Measurements from ENCODE around the gene PLA2G4D.

PLA2G4D gene

DNA sequence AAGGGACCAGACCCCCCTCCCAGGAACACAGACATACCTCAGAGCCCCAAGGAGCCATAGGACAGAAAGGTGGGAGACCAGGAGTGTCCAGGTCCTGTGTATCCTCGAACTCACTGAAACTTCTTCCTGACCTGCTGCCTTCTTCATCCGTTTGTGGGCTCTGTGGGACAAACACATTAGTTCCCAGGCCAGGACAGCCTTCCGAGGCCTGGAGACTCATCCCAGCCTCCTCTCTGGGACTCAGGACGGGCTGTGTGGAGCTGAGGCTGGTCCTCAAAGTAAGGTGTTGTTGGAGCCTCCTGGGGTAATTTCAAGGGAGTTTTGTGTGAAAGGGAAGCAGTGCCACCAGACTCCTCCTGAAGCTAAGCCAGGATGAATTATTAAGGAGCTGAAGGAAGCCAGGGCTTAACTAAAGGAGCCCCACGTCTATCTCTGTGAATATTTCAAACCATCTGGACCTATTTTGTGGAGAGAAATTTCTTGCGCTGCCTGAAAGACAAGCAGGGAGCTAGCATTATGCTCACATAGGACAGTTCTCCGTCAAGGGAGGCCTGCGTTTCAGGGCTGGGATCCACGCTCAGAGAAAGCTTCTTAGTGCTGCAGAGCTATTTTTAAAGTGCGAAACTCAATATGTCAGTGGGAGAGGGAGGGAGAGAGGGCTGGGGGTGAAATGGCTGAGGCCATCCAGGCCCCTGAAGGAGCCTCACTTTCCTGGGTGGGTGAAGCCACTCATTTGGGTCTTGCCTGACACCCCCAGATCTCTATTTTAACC is 43.7 kb downstream of the PLA2G4D start:
- no peak for DNase-seq (ENCODE audit: low read depth)

- DNase-seq (ENCODE audit: low read depth): no peak
Measured at GRCh38 chr15:42048821-42049200, 45.6 kb downstream of the PLA2G4D start.

GRCh38 chr15:42048080-42048820 is 46.1 kb downstream of the PLA2G4D start:
- no peak for DNase-seq (ENCODE audit: low read depth)

- DNase-seq (ENCODE audit: low read depth): no peak
Measured at GRCh38 chr15:42046597-42046996, 47.8 kb downstream of the PLA2G4D start.

- DNase-seq (ENCODE audit: low read depth): no peak
Measured at GRCh38 chr15:42045211-42045615, 49.1 kb downstream of the PLA2G4D start.

DNA sequence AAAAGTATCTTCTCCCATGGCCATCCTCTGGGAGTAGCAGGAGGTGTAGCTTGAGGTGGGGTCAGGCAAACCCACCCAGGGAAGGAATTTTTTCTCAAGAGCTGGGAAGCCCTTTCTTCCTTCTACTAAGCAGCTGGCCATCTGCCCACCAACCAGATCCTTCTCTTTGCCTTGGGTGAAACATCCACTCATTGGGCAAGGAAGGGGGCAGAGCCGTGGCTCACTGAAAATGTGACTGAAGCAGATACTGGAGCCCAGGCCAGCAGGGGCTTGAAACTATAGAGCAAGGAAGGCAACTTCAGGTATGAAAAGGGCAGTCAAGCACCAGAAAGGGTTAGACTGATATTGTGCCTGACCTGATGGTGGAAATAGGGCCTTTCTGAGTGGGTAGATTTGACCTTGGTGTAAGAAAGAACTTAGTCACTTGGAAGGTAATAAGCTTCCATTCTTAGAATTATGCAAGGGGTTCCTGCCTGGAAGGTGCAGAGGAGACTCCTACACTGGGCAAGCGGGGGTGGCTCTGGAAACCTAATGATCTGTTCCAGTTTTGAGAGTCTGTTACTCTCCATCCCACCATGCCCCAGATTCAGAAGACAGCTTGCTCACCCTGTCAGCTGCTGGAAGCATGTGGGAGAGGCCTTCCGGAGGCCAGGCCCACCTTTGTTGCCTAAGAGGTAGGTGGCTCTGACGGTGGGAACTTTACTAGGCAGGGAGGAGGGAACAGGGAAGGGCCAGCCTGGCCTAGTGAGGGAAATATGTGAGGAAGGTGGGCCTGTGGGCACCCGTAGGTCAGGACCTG is 51.6 kb downstream of the PLA2G4D start:
- DNase-seq (ENCODE audit: low read depth): no peak

DNA sequence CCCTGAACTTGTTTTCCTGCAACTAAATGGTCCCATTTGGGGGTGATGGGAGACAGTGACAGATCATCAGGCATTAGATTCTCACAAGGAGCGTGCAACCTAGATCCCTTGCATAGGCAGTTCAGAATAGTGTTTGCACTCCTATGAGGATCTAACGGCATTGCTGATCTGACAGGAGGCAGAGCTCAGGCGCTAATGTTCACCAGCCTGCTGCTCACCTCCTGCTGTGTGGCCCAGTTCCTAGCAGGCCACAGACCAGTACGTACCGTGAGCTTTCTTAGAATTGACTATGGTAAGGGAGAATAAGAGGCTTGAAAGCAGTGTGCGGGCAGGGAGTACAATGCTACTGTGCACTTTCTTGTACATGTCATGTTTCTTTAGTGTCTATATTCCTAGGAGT is 56.0 kb downstream of the PLA2G4D start:
- no peak for DNase-seq (ENCODE audit: low read depth)

DNA sequence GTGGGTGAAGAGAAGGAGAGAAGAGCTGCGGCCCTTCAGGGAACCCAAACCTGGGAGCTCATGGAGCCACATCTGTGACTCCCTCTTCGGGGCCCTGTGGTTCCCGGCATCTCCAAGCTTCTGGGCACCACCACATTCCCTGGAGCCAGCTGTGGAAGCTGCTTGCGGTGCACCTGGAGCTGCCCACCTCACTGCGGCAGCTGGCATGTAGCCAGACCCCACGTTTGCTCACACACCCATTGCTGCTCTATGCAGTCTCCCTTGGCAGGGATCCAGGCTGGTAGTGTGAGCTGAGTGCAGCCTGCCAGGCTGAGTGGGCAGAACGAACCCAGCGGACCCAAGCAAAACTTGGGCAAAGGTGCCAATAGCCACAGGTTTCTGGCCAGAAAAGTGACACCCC is 56.7 kb downstream of the PLA2G4D start:
- DNase-seq (ENCODE audit: low read depth): no peak

GRCh38 chr15:42036966-42037365 is 57.4 kb downstream of the PLA2G4D start:
- DNase-seq (ENCODE audit: low read depth): no peak

DNA sequence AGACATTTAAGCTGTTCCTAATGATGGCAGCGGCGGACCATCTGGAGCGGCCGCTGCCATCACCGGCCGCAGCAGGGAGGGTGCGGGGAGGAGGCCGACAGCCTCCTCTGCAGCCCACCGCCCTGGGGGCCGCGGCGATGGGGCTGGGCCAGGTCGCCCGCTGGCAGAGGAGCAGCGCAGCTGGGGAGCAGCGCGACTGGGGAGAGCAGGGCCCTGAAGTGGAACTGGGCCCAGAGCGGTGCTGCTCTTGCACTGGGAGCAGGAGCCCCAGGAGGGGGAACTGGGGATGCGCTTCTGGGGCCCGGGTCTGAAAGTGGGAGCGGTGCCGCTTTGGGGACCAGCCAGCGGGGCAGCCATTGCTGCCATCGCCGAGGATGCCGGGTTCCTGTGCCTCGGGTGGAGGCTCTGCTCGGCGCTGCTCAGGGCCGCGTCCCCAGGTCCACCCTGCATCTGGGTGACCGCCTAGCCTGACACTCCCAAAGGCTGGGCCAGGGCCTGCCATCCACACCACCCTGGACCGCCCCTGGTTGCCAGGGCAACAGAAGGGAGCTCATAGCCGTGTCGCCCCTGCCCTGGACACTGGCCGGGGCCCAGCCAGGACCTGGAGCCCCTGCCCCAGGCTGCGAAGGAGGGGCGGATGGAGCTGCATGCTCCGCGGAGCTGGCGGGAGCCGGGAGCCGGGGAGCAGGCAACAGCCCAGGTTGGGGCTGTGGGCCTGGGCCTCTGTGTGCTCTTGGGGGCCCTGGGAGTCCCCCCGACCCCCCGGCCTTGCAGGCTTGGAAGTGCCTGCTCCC is 58.1 kb downstream of the PLA2G4D start:
- no peak for DNase-seq (ENCODE audit: low read depth)

DNA sequence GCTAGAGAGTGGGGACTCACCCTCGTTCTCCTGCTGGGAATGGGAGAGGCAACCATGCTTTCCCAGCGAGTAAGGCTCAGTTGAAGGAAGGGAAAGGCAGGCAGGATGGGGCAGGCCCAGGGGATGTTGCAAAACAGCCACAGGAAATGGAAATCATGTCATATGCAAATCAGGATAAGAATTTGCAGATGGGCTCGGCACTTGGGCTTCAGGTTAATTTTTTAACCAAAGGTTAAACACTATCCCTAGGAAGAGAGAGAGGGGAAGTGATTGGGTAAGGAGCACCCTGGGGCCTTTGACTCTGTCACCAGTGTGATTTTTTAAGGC is 59.0 kb downstream of the PLA2G4D start:
- DNase-seq (ENCODE audit: low read depth): no peak

DNA sequence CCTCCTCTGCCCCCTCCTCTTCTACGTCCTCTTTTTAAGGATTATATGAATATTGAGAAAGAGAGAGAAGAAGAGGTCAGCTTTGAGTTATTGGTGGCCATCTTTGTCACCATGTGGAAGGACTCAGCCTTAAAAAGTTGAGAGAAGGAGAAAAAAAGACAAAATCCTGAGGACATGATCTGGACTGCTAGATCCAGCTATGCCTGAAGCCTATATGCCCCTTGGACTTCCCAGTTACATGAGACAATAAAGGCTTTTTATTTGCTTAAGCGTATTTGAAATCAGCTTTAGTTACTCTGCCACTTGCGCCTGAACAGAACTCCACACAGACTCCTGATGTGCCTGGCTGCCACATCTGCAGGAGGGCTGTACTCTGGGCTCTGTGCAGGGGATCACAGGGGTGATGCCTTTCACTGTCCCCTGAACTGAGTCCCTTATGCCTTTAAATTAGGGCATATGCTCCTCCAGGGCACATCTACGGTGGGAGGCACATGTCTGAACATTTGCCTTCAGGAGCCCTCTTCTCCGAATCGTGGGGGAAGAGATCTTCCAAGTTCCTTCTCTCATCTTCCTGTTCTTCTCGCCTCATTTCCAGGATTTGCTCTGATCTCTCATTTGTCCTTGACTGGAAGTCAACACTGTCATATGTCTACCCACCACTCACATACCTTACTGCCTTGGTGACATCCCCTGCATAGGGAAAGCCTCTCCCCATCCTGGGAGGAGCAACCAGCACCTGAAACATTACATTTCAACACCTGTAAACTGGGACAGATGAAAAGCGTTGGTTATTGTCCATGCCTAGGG is 59.5 kb downstream of the PLA2G4D start:
- no peak for DNase-seq (ENCODE audit: low read depth)

- no peak for DNase-seq (ENCODE audit: low read depth)
Measured at GRCh38 chr15:42033214-42033873, 61.0 kb downstream of the PLA2G4D start.

DNA sequence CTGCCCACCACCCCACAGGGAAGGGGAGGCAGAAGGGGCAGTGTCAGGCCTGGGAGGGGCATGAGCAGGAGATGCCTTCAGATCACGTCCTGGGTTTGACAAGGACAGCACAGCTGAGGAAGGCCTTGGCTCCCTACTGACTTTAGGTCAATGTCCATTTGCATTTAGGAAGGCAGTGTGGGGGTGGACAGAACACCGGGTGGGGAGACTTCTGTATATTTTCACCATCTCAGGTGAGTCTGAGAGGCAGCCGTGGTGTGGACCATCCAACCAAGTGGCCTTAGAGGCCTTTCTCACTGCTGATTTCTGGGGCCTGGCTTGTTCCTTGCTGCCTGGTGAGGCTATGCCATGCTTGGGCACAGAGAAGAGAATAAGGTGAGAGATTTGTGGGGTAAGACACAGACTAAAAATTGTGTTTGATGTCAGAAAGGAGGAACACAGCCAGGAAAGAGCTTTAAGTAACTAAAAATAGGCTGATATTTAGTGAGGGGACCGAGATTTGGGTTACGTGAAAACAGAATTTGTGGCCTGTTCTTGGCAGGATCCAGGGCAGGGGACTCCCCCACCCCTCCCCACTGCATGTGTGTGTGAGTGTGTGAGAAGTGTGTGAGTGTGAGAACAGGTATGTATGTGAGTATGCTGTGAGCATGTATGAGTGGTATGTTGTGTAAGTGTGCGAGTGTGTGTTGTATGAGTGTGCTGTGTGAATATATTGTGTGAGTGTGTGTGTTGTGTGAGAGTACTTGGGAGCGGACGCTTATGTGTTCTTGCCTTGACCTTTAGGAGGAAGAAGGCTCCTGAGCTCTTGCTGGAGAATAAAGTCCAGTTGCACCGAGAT is 61.8 kb downstream of the PLA2G4D start:
- DNase-seq (ENCODE audit: low read depth): no peak

- DNase-seq (ENCODE audit: low read depth): no peak
Measured at GRCh38 chr15:42031198-42031915, 63.0 kb downstream of the PLA2G4D start.

DNA sequence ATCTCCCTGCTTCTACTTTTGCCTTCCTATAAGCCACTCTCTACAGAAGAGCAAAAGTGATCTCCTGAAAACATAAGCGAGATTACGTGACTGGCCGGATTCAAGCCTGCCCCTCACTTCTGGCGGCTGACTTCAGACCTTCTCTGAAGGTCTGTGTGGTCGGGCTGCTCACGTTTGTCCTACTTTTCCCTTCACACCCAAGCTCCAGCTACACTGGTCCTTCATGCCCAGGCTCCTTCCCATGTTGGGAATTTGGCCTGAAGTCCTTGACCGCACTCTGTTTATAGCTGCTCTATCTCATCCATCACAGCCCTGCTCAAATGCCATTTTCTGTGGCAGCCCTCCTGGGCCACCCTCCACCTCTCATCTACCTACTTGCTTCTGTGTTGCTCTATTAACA is 66.8 kb downstream of the PLA2G4D start:
- DNase-seq (ENCODE audit: low read depth): no peak

GRCh38 chr15:42024303-42024702 is 70.1 kb downstream of the PLA2G4D start:
- DNase-seq (ENCODE audit: low read depth): no peak

DNA sequence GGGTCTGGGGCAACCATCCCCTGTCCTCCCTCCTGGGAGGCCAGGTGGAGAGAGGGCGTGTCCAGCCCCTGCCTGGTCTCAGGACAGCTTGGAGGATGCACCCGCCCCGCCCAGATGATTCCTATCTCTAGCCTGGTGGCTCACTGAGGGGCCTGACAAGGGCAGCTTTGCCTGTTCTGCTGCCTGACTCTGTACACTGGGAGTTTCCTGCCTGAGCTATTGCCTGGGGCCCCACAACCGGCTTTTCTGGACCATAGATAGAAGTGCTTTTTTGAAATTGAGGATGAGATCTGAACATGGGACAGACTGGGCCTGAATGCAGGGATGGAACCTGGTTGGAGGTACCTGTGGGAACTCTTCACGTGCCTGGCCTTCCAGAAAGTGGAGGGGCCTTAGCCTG is 72.8 kb downstream of the PLA2G4D start:
- no peak for DNase-seq (ENCODE audit: low read depth)

DNA sequence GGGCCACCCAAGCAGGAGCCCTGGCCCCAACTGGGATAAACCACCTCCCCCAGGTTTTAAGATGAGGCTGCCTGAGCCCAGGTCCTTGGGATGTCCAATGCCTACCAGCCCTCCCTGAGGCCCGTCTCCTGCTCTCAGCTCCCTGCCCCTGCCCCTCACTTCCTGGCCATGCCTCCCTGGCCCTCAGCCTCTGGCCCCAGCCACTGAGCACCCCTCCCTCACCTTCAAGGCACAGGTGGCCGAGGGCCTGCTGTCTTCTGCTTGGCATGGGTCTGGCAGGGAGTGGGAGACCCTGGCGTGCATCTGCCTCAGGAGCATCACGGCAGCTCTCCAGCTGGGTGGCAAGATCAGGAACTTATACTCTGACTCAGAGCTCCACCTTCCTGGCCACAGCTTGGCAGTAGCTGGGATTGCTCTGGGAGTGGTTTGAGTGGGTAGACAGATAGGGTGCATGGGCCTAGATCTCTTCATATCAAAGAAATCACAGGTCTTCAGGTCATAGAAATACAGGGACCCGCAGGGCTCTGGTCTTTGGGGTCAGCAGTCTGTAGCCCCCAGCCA is 73.6 kb downstream of the PLA2G4D start, which contains the start of gene PLA2G4E:
Gene PLA2G4E, minus strand, starts transcription at position 330 of the 561 bp plus-strand sequence. Its CDS starts 12 bp downstream, at position 318.
- DNase-seq (ENCODE audit: low read depth): no peak

Data from T-helper 22 cell (primary cell).